Right lobe of liver (tissue), 6 donors: ENCODE results near the gene KRTAP5-4. TPM values are rescaled to one million over a fixed set of nuclear protein-coding genes. Genes with fewer than 3 reads are reported as not detected.
"Not testable (repeated sequence)": the region's sequence is repeated elsewhere in the genome, so short reads cannot be mapped to it uniquely, and the experiment has no call there.

ENCODE experiments used
- ATAC-seq, 4 donors: fragments of 200-7000 bp; cut with Tn5 transposase; one replicate each; pipeline ENCODE4 v1.9.1; 2020; ENCODE audit warnings: mild to moderate bottlenecking in 4 of 4, moderate library complexity in 4 of 4
- DNase-seq, 3 donors: peaks; one replicate each; pipeline ENCODE4 v3.0.0-alpha.2; 2020
- H3K27ac ChIP-seq, 3 donors: fragments of 200-600 bp; one replicate each; pipeline ENCODE4 v1.8.0; 2022
- H3K27me3 ChIP-seq, 2 donors: fragments of 200-600 bp; one replicate each; pipeline ENCODE4 v1.8.0; 2022
- H3K36me3 ChIP-seq, 4 donors: fragments of 200-600 bp; sonication (generic) in 1 of 4; one replicate each; pipeline versions ENCODE4 v1.5.1 to v1.8.0; 2017 to 2022; ENCODE audit warnings: control low read depth in 1 of 4
- H3K4me1 ChIP-seq, 4 donors: fragments of 200-600 bp; sonication (generic) in 1 of 4; one replicate each; pipeline versions ENCODE4 v1.5.1 to v1.8.0; 2017 to 2022; ENCODE audit warnings: control low read depth in 1 of 4
- H3K4me3 ChIP-seq, 3 donors: fragments of 200-600 bp; one replicate each; pipeline ENCODE4 v1.8.0; 2022
- H3K9me3 ChIP-seq, 4 donors: fragments of 200-600 bp; sonication (generic) in 1 of 4; one replicate each; pipeline versions ENCODE4 v1.5.1 to v1.8.0; 2017 to 2022; ENCODE audit warnings: control low read depth in 1 of 4
- POLR2A ChIP-seq: fragments of 450-650 bp; IDR thresholded peaks from one replicate; pipeline ENCODE4 v1.6.1; 2017; ENCODE audit warnings: antibody characterized with exemption, mild to moderate bottlenecking
- WGBS: methylation state at CpG from one replicate; pipeline ENCODE4 v1.1.6; 2018; ENCODE audit warnings: low coverage, low lambda C conversion rate; ENCODE audit not compliant: insufficient coverage; ENCODE audit errors: missing lambda C conversion rate; 5-methylcytosine and 5-hydroxymethylcytosine counted together
- intact Hi-C, 2 donors: fragments of 100-400 bp; cut with DNase I; formaldehyde crosslinking; loops; one replicate each; pipeline versions ENCODE4 v1.11.2 to v1.14.1; 2022
- total RNA-seq, 6 experiments: library from RNA; depleted of rRNA in 2 of 6; stranded (reverse); fragments of >200 nt in 2 of 6; fragmentation: NEBNext Ultra II Directional in 3 of 6; extraction: Animal tissue kit (Norgen Biotek cat#: 25700) in 3 of 6; gene quantifications; one replicate each; pipeline versions ENCODE4 v1.1.0 to v1.2.4, GENCODE V29; 2016 to 2023
- TF ChIP-seq, protein P1 (sequence below), 4 donors: fragments of 200-600 bp in 3 of 4; fragments of 450-650 bp in 1 of 4; IDR thresholded peaks; one replicate each; pipeline versions ENCODE4 v1.5.1 to v1.8.0; 2016 to 2022; ENCODE audit warnings: antibody characterized with exemption in 4 of 4, mild to moderate bottlenecking in 2 of 4
- donor health status: DM: no; HTN: yes; CAD: no.
- donor health status: DM: no; HTN: no; CAD: no.
- donor health status: DM: no; HTN: no; CAD: no.
- donor health status: DM: no; HTN: yes; CAD: no.
- donor health status: DM: no; HTN: yes; CAD: no.

Gene KRTAP5-4
- total RNA-seq, 6 experiments from 2014 or later: not detected

- ATAC-seq (no peak), DNase-seq (no peak)
- WGBS: 67% methylated on average over 4 of the region's 5 CpGs
- Histone ChIP-seq H3K27me3 (no peaks in the 10 kb centered on the region), H3K4me1 (peaks cover 0 to 34% (median 21%) of the 10 kb centered on the region in 4 donors), H3K4me3 (no peak overlapping the region), H3K27ac (no peak overlapping the region), H3K36me3 (no peaks in the 10 kb centered on the region), H3K9me3 (no peaks in the 10 kb centered on the region)
- intact Hi-C loops: loop anchor here (5.0 to 10.0 kb wide), 3 partner anchors 41 to 181 kb away; partner anchors contain the start of gene SYT8 (in 2 of the 2)
- no peak for TF ChIP-seq POLR2A
- TF ChIP-seq, protein P1, sequence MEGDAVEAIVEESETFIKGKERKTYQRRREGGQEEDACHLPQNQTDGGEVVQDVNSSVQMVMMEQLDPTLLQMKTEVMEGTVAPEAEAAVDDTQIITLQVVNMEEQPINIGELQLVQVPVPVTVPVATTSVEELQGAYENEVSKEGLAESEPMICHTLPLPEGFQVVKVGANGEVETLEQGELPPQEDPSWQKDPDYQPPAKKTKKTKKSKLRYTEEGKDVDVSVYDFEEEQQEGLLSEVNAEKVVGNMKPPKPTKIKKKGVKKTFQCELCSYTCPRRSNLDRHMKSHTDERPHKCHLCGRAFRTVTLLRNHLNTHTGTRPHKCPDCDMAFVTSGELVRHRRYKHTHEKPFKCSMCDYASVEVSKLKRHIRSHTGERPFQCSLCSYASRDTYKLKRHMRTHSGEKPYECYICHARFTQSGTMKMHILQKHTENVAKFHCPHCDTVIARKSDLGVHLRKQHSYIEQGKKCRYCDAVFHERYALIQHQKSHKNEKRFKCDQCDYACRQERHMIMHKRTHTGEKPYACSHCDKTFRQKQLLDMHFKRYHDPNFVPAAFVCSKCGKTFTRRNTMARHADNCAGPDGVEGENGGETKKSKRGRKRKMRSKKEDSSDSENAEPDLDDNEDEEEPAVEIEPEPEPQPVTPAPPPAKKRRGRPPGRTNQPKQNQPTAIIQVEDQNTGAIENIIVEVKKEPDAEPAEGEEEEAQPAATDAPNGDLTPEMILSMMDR (IDR thresholded peaks at IDR 0.05): no peak
Observed at GRCh38 chr11:1650918-1651262, 29.0 kb upstream of the KRTAP5-4 start.

- DNase-seq: peak in 2 of 3 donors; percentile 54
- Histone ChIP-seq H3K27me3 (no peaks in the 10 kb centered on the region), H3K27ac (no peak overlapping the region), H3K36me3 (no peaks in the 10 kb centered on the region), H3K9me3 (no peaks in the 10 kb centered on the region), H3K4me1 (peaks cover 0 to 28% (median 18%) of the 10 kb centered on the region in 4 donors), H3K4me3 (no peak overlapping the region)
- intact Hi-C loops: loop anchor here (5.0 to 10.0 kb wide), 3 partner anchors 42 to 182 kb away; partner anchors contain the start of gene SYT8 (in 2 of the 2)
- WGBS: 46% methylated on average over 8 of the region's 15 CpGs
- ATAC-seq: no peak
- TF ChIP-seq POLR2A: no peak
- TF ChIP-seq, protein P1 (IDR thresholded peaks at IDR 0.05): no peak
Observed at GRCh38 chr11:1650034-1650917, 28.3 kb upstream of the KRTAP5-4 start.

DNA sequence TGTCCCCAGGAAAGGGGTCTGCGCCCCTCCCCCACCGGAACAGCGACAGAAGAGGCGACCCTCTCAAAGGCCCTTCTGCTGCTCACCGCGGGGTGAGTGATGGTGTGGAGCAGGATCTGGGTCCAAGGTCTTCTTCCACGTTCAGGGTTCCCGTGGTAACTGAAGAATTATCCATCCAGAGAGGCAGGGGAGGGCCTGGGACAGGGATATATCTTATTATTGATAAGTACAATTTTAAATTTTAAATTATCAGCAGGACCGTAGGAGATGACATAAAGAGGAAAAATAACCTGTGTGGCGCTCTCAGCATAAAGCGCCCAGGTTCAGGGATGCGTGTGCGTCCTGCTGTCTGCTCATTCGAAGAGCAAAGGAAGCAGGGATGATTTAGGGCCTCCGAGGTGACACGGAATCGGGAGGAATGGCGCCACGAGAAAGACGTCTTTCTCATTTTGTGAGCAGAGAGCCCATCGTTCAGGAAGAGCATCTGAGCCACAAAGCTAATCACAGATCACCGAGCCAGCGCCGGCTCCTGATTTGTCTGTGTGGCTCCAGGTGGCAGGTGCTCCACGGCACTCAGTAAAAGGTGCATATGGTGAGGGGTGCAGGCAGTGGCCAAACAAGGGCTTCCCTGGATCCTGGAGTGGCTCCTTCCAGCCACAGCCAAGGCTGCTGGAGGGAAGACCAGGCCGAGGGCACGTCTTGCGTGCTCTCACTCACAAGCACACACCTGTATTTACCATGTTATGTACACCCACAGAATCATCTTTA lies 26.9 kb upstream of the KRTAP5-4 start:
- Histone ChIP-seq H3K27me3 (no peaks in the 10 kb centered on the region), H3K36me3 (no peaks in the 10 kb centered on the region), H3K27ac (no peak overlapping the region), H3K9me3 (no peaks in the 10 kb centered on the region), H3K4me1 (peaks cover 0 to 15% (median 8%) of the 10 kb centered on the region in 4 donors), H3K4me3 (no peak overlapping the region)
- ATAC-seq (no peak), DNase-seq (peak in 1 of 3 donors; percentile 44)
- intact Hi-C loops: no loop called here
- TF ChIP-seq, protein P1 (IDR thresholded peaks at IDR 0.05): no peak
- TF ChIP-seq POLR2A: no peak
- WGBS: 82% methylated on average over 13 of the region's 28 CpGs

- H3K4me1 ChIP-seq: peaks cover 0 to 7% (median 3%) of the 10 kb centered on the region in 4 donors
- no peaks in the 10 kb centered on the region for H3K27me3 ChIP-seq
- TF ChIP-seq POLR2A: no peak
- TF ChIP-seq, protein P1 (IDR thresholded peaks at IDR 0.05): no peak
- no peak overlapping the region for H3K4me3 ChIP-seq
- DNase-seq (peak in 1 of 3 donors; percentile 45), ATAC-seq (no peak)
- H3K27ac ChIP-seq: no peak overlapping the region
- intact Hi-C loops: no loop called here
- H3K9me3 ChIP-seq: no peaks in the 10 kb centered on the region
- H3K36me3 ChIP-seq: no peaks in the 10 kb centered on the region
- WGBS: 92% methylated on average over 22 of the region's 35 CpGs
Observed at GRCh38 chr11:1647901-1648652, 26.1 kb upstream of the KRTAP5-4 start.

DNA sequence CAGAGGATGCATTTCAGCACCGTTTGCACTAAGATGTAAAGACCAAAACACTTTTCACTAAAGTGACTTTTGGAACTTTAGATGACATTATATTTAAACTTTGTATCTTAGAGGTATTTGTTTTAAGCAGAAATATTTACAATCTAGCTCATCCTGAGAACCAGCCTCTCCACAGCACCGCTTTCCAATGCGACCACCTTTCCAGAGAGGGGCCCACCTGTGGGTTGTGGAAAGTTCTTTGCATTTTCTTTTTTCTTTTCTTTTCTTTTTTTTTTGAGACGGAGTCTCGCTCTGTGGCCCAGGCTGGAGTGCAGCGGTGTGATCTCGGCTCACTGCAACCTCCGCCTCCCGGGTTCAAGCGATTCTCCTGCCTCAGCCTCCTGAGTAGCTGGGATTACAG lies 24.6 kb upstream of the KRTAP5-4 start:
- H3K4me1 ChIP-seq, H3K27ac ChIP-seq, DNase-seq, intact Hi-C loops, H3K36me3 ChIP-seq, ATAC-seq, H3K4me3 ChIP-seq, H3K27me3 ChIP-seq, H3K9me3 ChIP-seq: not testable (repeated sequence)
- 87% methylated on average over 8 of the region's 10 CpGs for WGBS
